Cortex of kidney (tissue), 1 donor: Measurements from ENCODE around the gene RGS4.
"Not testable (repeated sequence)": the region's sequence is repeated elsewhere in the genome, so short reads cannot be mapped to it uniquely, and the experiment has no call there.

Experiments used
- DNase-seq: peaks from one replicate; lab custom pipeline; 2025; lab: John Stamatoyannopoulos, UW

RGS4 gene

DNA sequence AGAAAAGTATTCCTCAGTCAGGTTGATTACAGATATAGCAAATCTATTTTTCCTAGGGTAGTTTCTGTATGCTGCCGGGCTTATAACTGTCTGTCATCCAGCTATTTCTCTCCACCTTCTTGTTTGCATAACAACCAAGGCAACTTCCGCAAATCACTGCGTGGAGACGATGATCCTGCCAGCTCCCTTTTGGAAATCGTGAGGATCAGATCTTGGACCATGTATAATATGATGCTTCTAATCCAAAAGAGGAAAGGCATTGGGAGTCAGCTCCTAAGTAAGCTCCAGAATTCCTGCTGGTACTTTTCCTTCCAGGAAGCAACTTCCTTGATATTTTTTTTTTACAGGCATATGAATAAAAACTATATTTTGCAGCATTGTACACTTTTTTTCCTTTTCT lies 445 bp upstream of the RGS4 start:
- DNase-seq: no peak

DNA sequence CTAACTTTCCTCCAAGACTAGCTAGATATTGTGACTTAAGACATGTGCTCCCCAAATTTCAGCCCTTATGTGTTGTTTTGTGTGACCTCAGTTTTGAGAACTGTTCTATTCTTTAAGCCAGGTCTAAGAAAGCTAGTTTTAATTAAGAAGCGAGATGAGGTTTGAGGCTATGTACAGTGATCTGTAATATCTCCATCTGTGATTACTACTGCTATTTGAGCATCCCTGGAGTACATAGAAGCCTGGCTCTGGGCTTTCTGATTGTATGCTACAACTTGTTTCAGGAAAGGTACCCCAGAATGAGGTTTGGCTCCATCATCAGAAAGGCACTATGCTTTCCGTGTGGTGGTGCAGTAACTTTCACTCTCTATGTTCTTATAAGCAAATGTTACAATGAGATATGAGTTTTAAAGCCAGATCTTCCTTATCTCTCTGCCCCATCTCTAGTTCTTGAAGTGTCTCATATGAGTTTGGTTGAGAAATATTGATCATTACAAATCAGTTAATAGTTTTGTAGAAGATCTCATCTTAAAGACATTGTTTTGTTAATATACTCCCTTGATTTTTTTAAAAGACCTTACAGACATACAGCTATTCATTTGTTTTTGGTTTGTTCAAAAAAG lies 605 bp downstream of the RGS4 start:
- no peak for DNase-seq

DNA sequence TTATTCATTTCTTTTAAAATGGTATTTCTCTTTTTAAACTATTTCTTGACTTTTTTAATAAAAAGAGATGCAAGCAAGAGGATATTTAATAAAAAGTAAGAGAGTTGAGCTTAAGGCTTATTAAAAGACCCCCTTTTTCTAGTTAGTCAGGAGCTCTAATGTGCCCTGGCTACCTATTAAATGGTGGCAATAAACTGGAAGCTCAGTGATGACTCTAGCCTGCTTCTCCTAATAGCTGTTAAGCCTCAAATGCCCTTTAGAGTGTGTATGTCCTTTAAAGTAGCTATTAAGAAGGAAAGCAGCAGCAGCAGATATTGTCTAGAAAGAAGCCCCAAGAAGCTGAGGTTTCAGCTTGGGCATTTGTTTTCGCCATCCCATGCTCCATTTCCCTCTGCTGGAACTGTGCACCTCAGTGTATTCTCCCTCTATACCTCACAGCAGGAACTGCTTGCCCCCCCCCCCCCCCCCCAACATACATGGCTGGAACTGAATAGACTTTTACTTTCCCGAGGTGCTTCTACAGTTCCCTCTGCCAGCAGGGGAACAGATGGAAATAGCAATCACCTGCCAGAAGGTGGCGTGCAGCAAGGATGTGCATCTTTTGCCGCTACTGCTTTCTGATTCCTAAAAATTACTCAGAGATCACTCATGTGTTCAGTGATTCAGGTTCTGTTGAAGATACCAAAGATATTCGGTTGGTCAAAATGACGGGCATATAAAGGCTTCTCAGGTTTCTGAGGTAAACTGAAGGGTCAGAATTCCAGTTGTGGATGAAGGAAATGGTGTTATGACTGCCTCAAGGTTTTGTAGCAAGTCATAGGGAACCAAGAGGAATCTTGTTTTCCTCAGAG lies 2.5 kb downstream of the RGS4 start:
- no peak for DNase-seq

DNA sequence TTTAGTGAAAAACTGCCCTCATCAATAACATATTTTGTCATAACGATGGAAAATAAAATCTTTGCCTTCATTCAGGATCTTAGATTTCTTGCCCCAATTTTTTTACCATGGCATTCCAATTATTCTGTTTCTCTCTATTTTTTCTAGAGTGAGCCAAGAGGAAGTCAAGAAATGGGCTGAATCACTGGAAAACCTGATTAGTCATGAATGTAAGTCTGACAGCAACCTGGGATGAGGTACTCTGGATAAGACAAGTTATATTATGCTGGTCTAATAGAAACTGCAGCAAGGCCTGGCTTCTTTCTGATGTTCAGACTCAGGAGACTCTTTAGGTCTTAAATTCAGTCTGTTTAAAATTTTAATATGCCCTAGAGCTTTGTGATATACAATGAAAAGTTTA lies 3.5 kb downstream of the RGS4 start:
- DNase-seq: no peak

DNA sequence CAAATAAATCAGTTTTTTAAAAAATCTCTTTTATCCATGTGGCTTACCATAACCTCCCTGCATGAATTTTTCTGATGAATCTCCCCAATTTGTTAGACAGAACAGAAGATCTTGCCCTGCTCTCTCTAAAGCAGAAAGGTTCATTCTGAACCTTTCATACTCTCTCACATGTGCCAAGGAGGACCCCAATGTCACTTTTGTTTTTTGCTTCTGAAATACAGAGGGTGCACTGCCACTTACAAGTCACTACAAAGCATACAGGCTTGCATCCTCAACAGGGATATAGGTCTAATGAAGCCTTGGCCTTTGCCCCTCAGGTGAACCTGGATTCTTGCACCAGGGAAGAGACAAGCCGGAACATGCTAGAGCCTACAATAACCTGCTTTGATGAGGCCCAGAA lies 4.8 kb downstream of the RGS4 start:
- DNase-seq: no peak

DNA sequence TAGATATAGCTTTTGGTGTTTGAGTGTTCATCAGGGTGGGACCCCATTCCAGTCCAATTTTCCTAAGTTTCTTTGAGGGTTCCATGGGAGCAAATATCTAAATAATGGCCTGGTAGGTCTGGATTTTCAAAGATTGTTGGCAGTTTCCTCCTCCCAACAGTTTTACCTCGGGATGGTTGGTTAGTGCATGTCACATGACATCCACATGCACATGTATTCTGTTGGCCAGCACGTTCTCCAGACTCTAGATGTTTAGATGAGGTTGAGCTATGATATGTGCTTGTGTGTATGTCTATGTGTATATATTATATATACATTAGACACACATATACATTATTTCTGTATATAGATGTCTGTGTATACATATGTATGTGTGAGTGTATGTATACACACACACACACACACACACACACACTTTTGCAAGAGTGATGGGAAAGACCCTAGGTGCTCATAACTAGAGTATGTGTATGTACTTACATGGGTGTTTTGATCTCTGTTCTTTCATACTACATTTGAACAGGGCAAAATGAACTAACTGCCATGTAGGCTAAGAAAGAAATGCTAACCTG lies 5.6 kb downstream of the RGS4 start:
- no peak for DNase-seq

DNA sequence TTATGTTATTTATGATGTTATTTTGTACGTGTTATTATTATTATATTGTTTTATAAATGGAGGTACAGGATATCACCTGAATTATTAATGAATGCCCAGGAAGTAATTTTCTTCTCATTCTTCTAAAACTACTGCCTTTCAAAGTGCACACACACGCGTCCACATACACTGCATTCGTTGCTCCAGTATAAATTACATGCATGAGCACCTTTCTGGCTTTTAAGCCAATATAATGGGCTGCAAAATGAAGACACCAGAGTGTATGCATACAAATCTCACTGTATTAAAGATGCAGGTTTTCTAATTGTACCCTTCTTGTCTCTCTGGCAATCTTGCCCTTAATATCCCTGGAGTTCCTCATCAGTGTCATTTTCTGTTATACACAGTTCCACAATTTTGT lies 6.9 kb downstream of the RGS4 start:
- DNase-seq: no peak

DNA sequence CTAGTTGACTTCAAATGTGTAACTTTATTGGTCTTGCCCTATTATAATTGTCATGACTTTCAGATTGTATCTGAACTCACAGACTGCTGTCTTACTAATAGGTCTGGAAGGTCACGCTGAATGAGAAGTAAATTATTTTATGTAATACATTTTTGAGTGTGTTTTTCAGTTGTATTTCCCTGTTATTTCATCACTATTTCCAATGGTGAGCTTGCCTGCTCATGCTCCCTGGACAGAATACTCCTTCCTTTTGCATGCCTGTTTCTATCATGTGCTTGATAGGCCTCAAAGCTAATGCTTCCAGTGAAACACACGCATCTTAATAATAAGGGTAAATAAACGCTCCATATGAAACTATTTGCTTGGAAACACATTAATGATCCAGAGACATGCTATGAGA lies 7.3 kb downstream of the RGS4 start:
- DNase-seq: no peak

DNA sequence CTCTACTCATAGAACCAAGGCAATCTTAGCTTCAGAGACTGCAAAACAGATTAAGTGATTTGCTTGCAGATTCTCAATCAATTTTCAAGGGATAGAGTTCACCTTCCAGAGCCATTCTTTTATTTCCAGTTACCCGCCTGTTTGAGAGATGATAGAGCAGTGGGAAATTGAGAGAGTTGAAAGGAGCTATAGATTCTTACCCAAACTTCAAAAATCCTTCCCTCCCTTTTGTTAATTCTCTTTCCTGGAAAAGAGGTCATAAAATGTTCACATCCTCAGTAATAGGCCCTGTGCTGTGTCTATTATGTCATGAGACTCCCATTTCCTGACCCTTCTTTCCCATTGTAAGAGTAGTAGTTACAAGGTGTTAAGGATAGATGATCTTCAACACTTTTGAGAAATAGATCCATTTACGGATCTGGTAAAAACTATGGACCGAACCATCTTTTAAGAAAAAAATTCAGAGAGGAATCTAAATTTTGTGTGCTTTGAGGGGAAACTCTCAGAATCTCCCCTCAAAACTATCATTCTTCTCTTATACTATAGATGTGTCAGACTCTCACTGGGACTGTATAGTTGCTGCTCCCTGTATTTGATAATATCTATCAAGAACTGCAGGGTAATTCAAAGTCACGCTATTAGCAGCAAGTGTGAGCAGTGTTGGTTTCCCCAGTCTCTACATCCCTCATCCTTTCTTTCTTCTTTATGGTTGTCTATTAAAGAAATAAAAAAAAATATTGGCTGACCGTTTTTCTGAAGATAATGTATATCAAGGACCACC lies 8.0 kb downstream of the RGS4 start:
- DNase-seq: no peak

DNA sequence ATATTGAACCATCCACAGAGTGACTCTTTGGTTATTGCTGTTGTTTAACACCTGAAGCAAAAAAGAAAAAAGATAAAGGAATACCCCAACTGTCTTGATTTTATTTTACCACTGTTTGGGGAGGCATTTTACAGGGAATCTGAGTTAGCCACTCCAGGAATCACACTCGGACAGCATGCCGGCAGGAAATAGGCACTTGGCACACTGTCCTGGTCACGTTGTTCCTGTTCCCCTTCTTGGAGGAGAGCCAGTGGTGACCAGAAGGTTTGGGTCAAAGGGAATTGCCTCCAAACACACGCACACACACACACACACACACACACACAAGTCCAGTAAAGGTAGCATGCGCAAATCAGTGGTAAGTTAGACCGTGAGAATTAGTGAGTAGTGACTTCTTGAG lies 13.8 kb downstream of the RGS4 start:
- no peak for DNase-seq

DNA sequence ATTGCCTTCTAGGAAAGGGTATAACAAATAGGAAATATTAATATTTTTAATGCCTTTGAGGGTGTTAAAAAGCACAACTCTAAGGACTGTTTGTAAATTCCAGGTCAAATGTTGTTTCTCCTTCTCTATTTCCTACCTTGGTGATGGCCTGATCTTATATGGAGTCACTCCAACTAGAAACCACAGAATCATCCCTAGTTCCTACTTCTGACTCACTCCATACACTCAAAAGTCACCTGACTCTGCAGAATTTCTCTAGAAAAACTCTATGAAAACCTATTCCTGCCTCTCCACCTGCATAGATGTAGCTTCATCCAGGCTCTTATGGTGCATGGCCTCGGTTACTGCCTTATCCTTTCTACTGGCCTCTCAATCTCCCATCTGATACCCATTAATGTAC lies 14.5 kb downstream of the RGS4 start:
- DNase-seq: no peak

DNA sequence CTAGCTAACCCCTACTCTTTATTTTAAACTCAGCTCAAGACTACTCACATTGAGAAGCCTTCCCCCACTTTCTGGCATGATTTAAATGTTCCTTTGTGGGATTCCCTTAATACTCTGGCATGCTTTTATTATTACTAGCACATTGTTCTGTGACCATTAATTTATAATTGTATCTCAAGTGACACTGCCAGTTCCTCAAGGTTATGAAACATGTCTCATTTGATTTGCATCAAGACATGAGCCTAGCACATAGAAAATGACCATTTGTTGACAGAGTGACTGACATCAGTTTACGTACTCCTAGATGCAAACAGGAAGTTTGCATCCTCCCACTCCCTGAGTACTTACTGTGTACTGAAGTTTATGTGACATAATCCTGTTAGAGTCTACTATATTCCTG lies 15.2 kb downstream of the RGS4 start:
- DNase-seq: no peak

DNA sequence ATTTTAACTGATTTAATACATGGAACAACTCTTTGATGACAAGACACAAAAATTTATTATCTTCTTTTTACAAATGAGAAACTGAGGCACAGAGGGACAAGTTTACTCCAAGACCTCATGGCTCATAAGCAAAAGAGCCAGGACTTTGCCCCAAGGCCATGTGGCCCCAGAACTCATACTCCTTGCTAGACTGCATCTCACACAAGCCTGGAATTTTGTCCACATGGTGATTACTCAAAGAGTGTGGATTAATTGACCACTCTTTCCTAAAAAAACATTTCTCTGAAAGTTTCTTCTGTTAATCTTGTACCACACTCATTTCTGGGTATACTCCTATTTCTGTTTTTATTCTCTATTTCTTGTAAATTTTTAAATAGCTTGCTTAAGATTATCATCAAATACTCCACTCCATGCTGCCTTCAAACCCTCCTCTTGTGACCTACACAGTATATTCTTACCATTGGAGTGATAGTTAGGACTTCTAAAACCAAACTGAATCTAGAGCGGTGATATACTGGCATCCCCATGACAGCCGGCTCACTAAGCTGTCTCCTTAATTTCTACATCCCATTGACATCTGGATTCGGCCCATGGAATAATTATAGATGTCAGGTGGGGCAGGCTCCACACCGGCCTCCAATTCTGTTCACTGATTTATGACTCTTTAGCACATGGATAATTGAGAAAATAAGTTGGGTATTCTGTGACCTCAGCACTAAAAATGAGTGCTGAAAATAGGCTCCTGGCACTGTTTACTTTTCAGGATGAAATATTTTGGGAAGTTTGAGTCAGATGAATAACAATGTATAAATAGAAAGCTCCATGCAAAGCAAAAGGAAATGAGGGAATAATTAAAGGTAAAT lies 16.1 kb downstream of the RGS4 start:
- DNase-seq: no peak

DNA sequence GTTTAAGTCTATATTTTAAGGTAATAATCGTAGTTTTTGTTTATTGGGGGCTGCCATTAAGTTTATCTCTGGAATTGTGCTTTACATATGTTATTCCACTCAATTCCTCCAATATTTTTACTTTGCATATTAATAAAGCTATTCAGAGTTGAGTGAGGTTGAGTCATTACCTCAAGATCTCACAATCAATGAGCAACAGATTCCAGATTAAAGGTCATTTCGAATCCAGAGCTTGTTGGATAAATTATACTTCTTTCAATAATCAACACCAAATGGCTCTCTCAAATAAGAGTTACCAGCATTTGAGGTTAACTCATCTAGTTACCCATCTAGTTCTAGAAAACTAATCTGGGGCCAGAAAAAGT lies 16.7 kb downstream of the RGS4 start:
- DNase-seq: no peak

DNA sequence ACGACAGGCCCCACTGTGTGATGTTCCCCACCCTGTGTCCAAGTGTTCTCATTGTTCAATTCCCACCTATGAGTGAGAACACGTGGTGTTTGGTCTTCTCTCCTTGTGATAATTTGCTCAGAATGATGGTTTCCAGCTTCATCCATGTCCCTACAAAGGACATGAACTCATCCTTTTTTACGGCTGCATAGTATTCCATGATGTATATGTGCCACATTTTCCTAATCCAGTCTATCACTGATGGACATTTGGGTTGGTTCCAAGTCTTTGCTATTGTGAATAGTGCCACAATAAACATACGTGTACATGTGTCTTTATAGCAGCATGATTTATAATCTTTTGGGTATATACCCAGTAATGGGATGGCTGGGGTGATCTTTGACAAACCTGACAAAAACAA lies 20.0 kb downstream of the RGS4 start:
- DNase-seq: not testable (repeated sequence)

DNA sequence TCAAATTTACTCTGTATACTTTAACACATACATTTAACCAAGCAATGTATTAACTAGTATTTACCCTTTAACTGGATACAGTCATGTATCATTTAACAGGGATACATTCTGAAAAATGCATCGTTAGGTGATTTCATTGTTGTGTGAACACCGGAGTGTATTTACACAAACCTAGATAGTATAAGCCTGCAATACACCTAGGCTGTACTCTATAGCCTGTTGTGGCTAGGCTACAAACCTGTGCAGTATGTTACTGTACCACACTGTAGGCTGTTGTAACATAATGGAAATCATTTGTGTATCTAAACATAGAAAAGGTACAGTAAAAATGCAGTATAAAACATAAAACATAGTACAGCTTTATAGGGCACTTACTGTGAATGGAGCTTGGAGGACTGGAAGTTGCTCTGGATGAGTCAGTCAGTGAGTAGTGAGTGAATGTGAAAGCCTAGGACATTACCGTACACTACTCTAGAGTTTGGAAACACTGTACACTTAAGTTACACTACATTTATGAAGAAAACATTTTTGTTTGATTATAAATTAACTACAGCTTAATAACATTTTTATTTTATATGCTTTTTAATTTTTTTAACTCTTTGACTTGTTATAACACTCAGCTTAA lies 21.3 kb downstream of the RGS4 start:
- no peak for DNase-seq

DNA sequence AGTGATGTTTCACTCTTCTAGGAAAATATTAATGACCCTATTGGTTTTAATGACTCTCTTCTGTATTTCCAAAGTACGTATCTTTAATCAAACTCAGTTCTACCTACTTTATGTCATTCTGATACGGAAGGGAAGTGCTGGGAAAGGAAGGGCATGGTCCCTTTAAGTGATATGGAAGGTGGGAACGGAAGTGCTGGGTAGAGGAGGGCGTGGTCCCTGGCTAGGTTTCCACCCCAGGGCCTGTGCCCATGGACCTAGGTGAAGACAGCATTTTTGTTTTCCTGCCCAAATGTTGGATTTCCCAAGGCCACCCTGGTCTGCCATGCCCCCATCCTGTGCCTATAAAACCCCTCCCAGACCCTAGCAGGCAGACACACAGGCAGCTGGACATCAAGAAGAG lies 24.0 kb downstream of the RGS4 start:
- DNase-seq: no peak

DNA sequence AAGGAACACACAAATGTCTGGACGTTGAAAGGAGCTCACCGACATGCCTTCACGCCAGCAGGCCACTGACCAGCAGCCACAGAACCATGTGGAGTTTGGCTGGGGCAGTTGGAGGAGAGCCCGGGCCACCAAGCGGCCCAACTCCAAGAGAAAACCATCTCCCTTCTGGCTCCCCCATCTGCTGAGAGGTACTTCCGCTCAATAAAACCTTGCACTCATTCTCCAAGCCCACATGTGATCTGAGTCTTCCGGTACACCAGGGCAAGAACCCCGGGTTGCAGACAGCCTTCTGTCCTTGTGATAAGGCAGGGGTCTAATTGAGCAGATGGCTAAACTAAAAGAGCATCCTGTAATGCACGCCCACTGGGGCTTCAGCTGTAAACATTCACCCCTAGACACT lies 24.4 kb downstream of the RGS4 start:
- DNase-seq: no peak

DNA sequence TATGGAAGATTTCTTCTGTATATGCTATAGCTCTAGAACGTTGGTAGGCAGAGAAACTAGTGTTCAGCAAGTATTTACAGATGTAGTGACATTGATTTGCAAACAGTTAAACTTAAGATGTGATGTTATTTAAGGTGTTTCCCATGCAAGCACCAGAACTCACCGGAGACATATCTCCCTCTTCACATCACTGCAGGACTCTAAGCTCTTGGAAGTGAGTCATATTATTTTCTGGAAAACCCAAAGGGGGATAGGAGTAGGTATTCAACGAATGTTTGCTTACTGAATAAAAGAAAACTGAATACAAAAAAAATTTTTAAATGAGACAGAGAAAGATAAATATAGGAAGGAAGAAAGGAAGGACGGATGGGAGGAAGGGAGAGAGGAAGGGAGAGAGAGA lies 25.0 kb downstream of the RGS4 start:
- DNase-seq: no peak

DNA sequence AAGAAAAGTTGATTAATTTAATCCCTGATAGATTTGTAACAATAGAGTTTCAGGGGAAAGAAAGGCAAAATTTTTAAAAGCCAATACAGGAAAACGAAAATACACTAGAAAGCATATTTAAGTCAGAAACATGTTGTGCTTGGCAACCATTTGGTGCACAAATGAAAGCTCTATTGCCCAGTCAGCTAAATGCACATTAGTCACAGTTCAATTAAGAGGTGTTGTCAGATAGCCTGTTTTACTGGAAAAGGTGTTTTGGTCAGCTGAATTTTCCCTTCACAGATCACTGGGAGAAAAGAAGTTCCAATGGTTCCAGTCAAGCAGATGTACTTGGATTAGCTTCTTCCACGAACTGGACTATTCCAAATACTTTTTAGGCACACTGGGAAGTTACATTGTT lies 25.4 kb downstream of the RGS4 start:
- DNase-seq: no peak

DNA sequence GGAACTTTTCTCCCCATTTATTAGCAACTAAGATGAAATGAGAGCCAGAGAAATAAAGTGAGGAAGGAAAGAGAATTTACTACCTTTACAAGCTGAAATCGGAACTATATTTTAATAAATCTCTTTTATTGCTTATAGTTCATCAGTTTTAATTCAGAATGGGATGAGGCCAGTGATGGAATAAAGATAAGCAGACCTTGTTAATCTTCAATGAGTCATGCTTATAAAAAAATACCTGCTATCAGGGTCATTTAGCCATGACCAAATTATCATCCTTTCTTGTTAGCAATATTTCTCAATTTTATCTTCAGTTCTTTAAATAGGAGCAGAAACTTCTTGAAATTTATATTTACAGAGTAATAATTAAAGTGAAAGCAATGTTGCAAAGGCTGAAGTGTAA lies 26.1 kb downstream of the RGS4 start:
- no peak for DNase-seq
